OCI-LY1 (cell line): ENCODE results near the gene LEF1.

Experiments used
- H2AFZ ChIP-seq: fragments of 200-600 bp; sonication (generic), shearing (Covaris generic); 2 replicates; pipeline ENCODE4 v1.6.0; 2014; ENCODE audit warnings: antibody characterized with exemption, mild to moderate bottlenecking, low read length
- H3F3A ChIP-seq: fragments of 200-600 bp; sonication (generic), shearing (Covaris generic); 2 replicates; pipeline ENCODE4 v1.6.0; 2014; ENCODE audit warnings: mild to moderate bottlenecking, antibody characterized with exemption, low read length, moderate library complexity; ENCODE audit not compliant: insufficient read depth
- H3K27ac ChIP-seq: fragments of 200-600 bp; sonication (generic); 2 replicates; pipeline ENCODE4 v1.5.1; 2014; ENCODE audit warnings: low read length, mixed run types, mild to moderate bottlenecking, low read depth; ENCODE audit not compliant: poor library complexity, severe bottlenecking
- H3K27me3 ChIP-seq: fragments of 200-600 bp; sonication (generic); 2 replicates; pipeline ENCODE4 v1.6.0; 2014; ENCODE audit warnings: antibody characterized with exemption, mild to moderate bottlenecking, low read length, moderate library complexity; ENCODE audit not compliant: insufficient read depth
- H3K36me3 ChIP-seq: fragments of 200-600 bp; sonication (generic); 2 replicates; pipeline ENCODE4 v1.6.1; 2014; ENCODE audit warnings: mild to moderate bottlenecking, antibody characterized with exemption, low read length, moderate library complexity, mixed read lengths; ENCODE audit not compliant: insufficient read depth
- H3K4me1 ChIP-seq: fragments of 200-600 bp; sonication (generic); 2 replicates; pipeline ENCODE4 v1.5.1; 2014; ENCODE audit warnings: mild to moderate bottlenecking, low read length, moderate library complexity; ENCODE audit not compliant: insufficient read depth, severe bottlenecking
- H3K4me2 ChIP-seq: fragments of 200-600 bp; sonication (generic), shearing (Covaris generic); 2 replicates; pipeline ENCODE4 v1.6.1; 2014; ENCODE audit warnings: low read length
- H3K4me3 ChIP-seq: fragments of 200-600 bp; sonication (generic); 2 replicates; pipeline ENCODE4 v1.5.1; 2014; ENCODE audit warnings: low read length, low read depth, mild to moderate bottlenecking, mixed read lengths; ENCODE audit not compliant: poor library complexity, severe bottlenecking
- H3K79me2 ChIP-seq: fragments of 200-600 bp; shearing (Covaris generic); 2 replicates; pipeline ENCODE4 v1.6.1; 2016; ENCODE audit warnings: mixed run types, low read length, mixed read lengths; ENCODE audit not compliant: insufficient read depth
- H3K9ac ChIP-seq: fragments of 200-600 bp; sonication (generic), shearing (Covaris generic); 2 replicates; pipeline ENCODE4 v1.6.1; 2014; ENCODE audit warnings: mild to moderate bottlenecking, low read length, mixed read lengths
- H3K9me2 ChIP-seq: fragments of 200-600 bp; sonication (generic), shearing (Covaris generic); 2 replicates; pipeline ENCODE4 v1.6.1; 2014; ENCODE audit warnings: low read depth, mild to moderate bottlenecking, low read length, mixed read lengths
- H3K9me3 ChIP-seq: fragments of 200-600 bp; shearing (Covaris generic); 2 replicates; pipeline ENCODE4 v1.6.1; 2014; ENCODE audit warnings: low read length, mixed read lengths
- H4K20me1 ChIP-seq: fragments of 200-600 bp; sonication (generic), shearing (Covaris generic); 2 replicates; pipeline ENCODE4 v1.6.0; 2016; ENCODE audit warnings: mild to moderate bottlenecking, low read length; ENCODE audit not compliant: insufficient read depth
- CTCF ChIP-seq: fragments of 200-600 bp; sonication (generic), shearing (Covaris generic); IDR thresholded peaks from 2 replicates; pipeline ENCODE4 v1.5.1; 2017; ENCODE audit warnings: mild to moderate bottlenecking, antibody characterized with exemption, low read length, moderate library complexity, mixed read lengths
- EZH2 ChIP-seq: fragments of 200-600 bp; sonication (generic), shearing (Covaris generic); IDR thresholded peaks from 2 replicates; pipeline ENCODE4 v1.8.0; 2017; ENCODE audit warnings: borderline replicate concordance, mixed run types, mild to moderate bottlenecking, antibody characterized with exemption, low read length, moderate library complexity, mixed read lengths

LEF1 gene

GRCh38 chr4:108163351-108163750 is 5.4 kb downstream of the LEF1 start:
- H3K9ac ChIP-seq: peak overlapping the region; percentile 100
- H3K9me2 ChIP-seq: no peaks in the 10 kb centered on the region
- H3K79me2 ChIP-seq: peaks cover 91% of the 10 kb centered on the region
- H3K36me3 ChIP-seq: peaks cover 78% of the 10 kb centered on the region
- H2AFZ ChIP-seq: no peak overlapping the region
- TF ChIP-seq CTCF: no peak
- TF ChIP-seq EZH2: no peak
- H3K9me3 ChIP-seq: no peaks in the 10 kb centered on the region
- no peaks in the 10 kb centered on the region for H3F3A ChIP-seq
- peak overlapping the region; percentile 99 for H3K4me3 ChIP-seq
- peaks cover 66% of the 10 kb centered on the region for H3K4me1 ChIP-seq
- H3K27ac ChIP-seq: peak overlapping the region; percentile 94
- no peaks in the 10 kb centered on the region for H3K27me3 ChIP-seq
- H3K4me2 ChIP-seq: peak overlapping the region; percentile 79
- no peaks in the 10 kb centered on the region for H4K20me1 ChIP-seq

GRCh38 chr4:108160741-108161352 is 7.9 kb downstream of the LEF1 start:
- Histone ChIP-seq H3K4me1 (peaks cover 91% of the 10 kb centered on the region), H3K4me2 (peak overlapping the region; percentile 79), H3K36me3 (peaks cover 80% of the 10 kb centered on the region), H3K27me3 (no peaks in the 10 kb centered on the region), H2AFZ (no peak overlapping the region), H3F3A (no peaks in the 10 kb centered on the region), H4K20me1 (no peaks in the 10 kb centered on the region), H3K27ac (peak overlapping the region; percentile 94), H3K4me3 (peak overlapping the region; percentile 99), H3K9me3 (no peaks in the 10 kb centered on the region), H3K79me2 (peaks cover 99% of the 10 kb centered on the region), H3K9me2 (no peaks in the 10 kb centered on the region), H3K9ac (peak overlapping the region; percentile 100)
- TF ChIP-seq CTCF: no peak
- TF ChIP-seq EZH2: no peak

GRCh38 chr4:108159845-108160244 is 8.9 kb downstream of the LEF1 start:
- Histone ChIP-seq H3F3A (no peaks in the 10 kb centered on the region), H3K79me2 (peaks cover 100% of the 10 kb centered on the region), H3K27ac (peak overlapping the region; percentile 94), H3K9ac (peak overlapping the region; percentile 100), H3K4me2 (peak overlapping the region; percentile 79), H3K4me3 (peak overlapping the region; percentile 99), H2AFZ (no peak overlapping the region), H3K4me1 (peaks cover 99% of the 10 kb centered on the region), H3K9me2 (no peaks in the 10 kb centered on the region), H3K36me3 (peaks cover 81% of the 10 kb centered on the region), H3K27me3 (no peaks in the 10 kb centered on the region), H3K9me3 (no peaks in the 10 kb centered on the region), H4K20me1 (no peaks in the 10 kb centered on the region)
- TF ChIP-seq EZH2 (no peak), CTCF (no peak)
